Cardiac fibroblast (primary cell): ENCODE results near the gene CDYL2.
A peak's percentile ranks its signal among the peaks of the same experiment; 100 is the strongest.

ENCODE experiments used
- DNase-seq, 2 donors: peaks; one replicate each; pipeline versions ENCODE4 v3.0.0 to v3.0.0-alpha.2; 2010; ENCODE audit warnings: low read depth in 2 of 2
- H3K4me3 ChIP-seq, 2 donors: replicated peaks in 1 of 2; 1 replicate in 1 of 2; 2 replicates in 1 of 2; pipeline ENCODE4 v1.5.1; 2011; ENCODE audit warnings: low read depth in 2 of 2, low read length in 2 of 2, mild to moderate bottlenecking in 2 of 2, moderate library complexity in 1 of 2
- CTCF ChIP-seq: IDR thresholded peaks from one replicate; pipeline ENCODE4 v1.5.1; 2011; ENCODE audit warnings: low read depth, mild to moderate bottlenecking, low read length, inconsistent platforms

Gene CDYL2

GRCh38 chr16:80812593-80812992, 8.2 kb upstream of the CDYL2 start:
- no peak overlapping the region for H3K4me3 ChIP-seq
- no peak for DNase-seq
- TF ChIP-seq CTCF = no peak

- no peak overlapping the region for H3K4me3 ChIP-seq
- TF ChIP-seq CTCF = no peak
- DNase-seq = no peak
Measured at GRCh38 chr16:80809366-80809765, 5.0 kb upstream of the CDYL2 start.

- TF ChIP-seq CTCF = no peak
- no peak for DNase-seq
Measured at GRCh38 chr16:80807906-80808305, 3.5 kb upstream of the CDYL2 start.

GRCh38 chr16:80806927-80807340, 2.5 kb upstream of the CDYL2 start:
- H3K4me3 ChIP-seq = peak overlapping the region in 1 of 2 donors; percentile 1
- peak; percentile 53 to 93 for DNase-seq
- TF ChIP-seq CTCF = no peak

More at GRCh38 chr16:80807906-80808305, 3.5 kb upstream of the CDYL2 start:
- no peak overlapping the region for H3K4me3 ChIP-seq

- no peak overlapping the region for H3K4me3 ChIP-seq
- no peak for TF ChIP-seq CTCF
- DNase-seq = peak in 1 of 2 donors; percentile 29
Measured at GRCh38 chr16:80806289-80806688, 1.9 kb upstream of the CDYL2 start.

GRCh38 chr16:80804056-80804525, 307 bp downstream of the CDYL2 start:
- peak; percentile 66 to 80 for DNase-seq
- peak overlapping the region; percentile 62 to 88 for H3K4me3 ChIP-seq
- no peak for TF ChIP-seq CTCF
